Jurkat, Clone E6-1 (cell line): ENCODE data around the gene CHST14.
"Not testable (repeated sequence)": the region's sequence is repeated elsewhere in the genome, so short reads cannot be mapped to it uniquely, and the experiment has no call there.

Source experiments
- DNase-seq: peaks from one replicate; pipeline ENCODE4 v3.0.0-alpha.2; 2011; ENCODE audit warnings: low read depth, low spot score
- H3K4me3 ChIP-seq: 2 replicates; pipeline ENCODE4 v1.5.1; 2011; ENCODE audit warnings: mild to moderate bottlenecking, low read length, control low read depth, moderate library complexity

CHST14 gene

GRCh38 chr15:40439960-40440742, 30.6 kb upstream of the CHST14 start:
- no peak for DNase-seq
- H3K4me3 ChIP-seq, result peak overlapping the region; percentile 60

GRCh38 chr15:40440743-40441564, 29.8 kb upstream of the CHST14 start, which contains the start of gene BAHD1:
Gene BAHD1, plus strand, starts transcription at chr15:40440953. Its CDS starts 17,512 bp downstream, at chr15:40458465.
- peak within 1 kb of the TSS; percentile 60 for H3K4me3 ChIP-seq
- peak; percentile 92 for DNase-seq

GRCh38 chr15:40441565-40442531, 28.9 kb upstream of the CHST14 start:
- DNase-seq, result no peak
- peak overlapping the region; percentile 54 for H3K4me3 ChIP-seq

- no peak overlapping the region for H3K4me3 ChIP-seq
- DNase-seq, result no peak
Measured at GRCh38 chr15:40443255-40443654, 27.5 kb upstream of the CHST14 start.

- DNase-seq, result no peak
- no peak overlapping the region for H3K4me3 ChIP-seq
Measured at GRCh38 chr15:40443846-40444245, 26.9 kb upstream of the CHST14 start.

- DNase-seq, result no peak
- H3K4me3 ChIP-seq, result no peak overlapping the region
Measured at GRCh38 chr15:40444736-40445135, 26.0 kb upstream of the CHST14 start.

- DNase-seq, result no peak
- H3K4me3 ChIP-seq, result no peak overlapping the region
Measured at GRCh38 chr15:40445421-40445922, 25.3 kb upstream of the CHST14 start.

- no peak overlapping the region for H3K4me3 ChIP-seq
- DNase-seq, result no peak
Measured at GRCh38 chr15:40446144-40446543, 24.6 kb upstream of the CHST14 start.

- no peak overlapping the region for H3K4me3 ChIP-seq
- no peak for DNase-seq
Measured at GRCh38 chr15:40448354-40448753, 22.4 kb upstream of the CHST14 start.

- DNase-seq, result no peak
- no peak overlapping the region for H3K4me3 ChIP-seq
Measured at GRCh38 chr15:40449275-40449674, 21.5 kb upstream of the CHST14 start.

GRCh38 chr15:40450047-40450446, 20.7 kb upstream of the CHST14 start:
- no peak for DNase-seq
- no peak overlapping the region for H3K4me3 ChIP-seq

GRCh38 chr15:40451527-40452158, 19.1 kb upstream of the CHST14 start:
- no peak for DNase-seq
- no peak overlapping the region for H3K4me3 ChIP-seq

- no peak for DNase-seq
- H3K4me3 ChIP-seq, result no peak overlapping the region
Measured at GRCh38 chr15:40452296-40453090, 18.3 kb upstream of the CHST14 start.

GRCh38 chr15:40453941-40454340, 16.8 kb upstream of the CHST14 start:
- peak; percentile 54 for DNase-seq

GRCh38 chr15:40454904-40455391, 15.8 kb upstream of the CHST14 start:
- DNase-seq, result no peak
- no peak overlapping the region for H3K4me3 ChIP-seq

More at GRCh38 chr15:40453941-40454340, 16.8 kb upstream of the CHST14 start:
- H3K4me3 ChIP-seq, result not testable (repeated sequence)

- DNase-seq, result no peak
- no peak overlapping the region for H3K4me3 ChIP-seq
Measured at GRCh38 chr15:40456299-40456712, 14.5 kb upstream of the CHST14 start.

GRCh38 chr15:40456738-40457137, 14.0 kb upstream of the CHST14 start:
- DNase-seq, result no peak
- H3K4me3 ChIP-seq, result no peak overlapping the region
